ENCODE data around the gene ABCC5.

GRCh38 chr3:183984749-183985729 is 32.6 kb downstream of the ABCC5 start:
- TF ChIP-seq CTCF (IDR thresholded peaks at IDR 0.05; ENCODE audit: insufficient read depth, low read length, poor library complexity, severe bottlenecking) (no peak), EZH2phosphoT487 (conservative IDR thresholded peaks at IDR 0.05; ENCODE audit: low read length) (no peak)
